SHP77 (cell line): Measurements from ENCODE around the gene RPS18.

Source experiments
- DNase-seq, 2 experiments: peaks; one replicate each; lab custom pipeline; 2025; lab: John Stamatoyannopoulos, UW

Gene RPS18

GRCh38 chr6:33289784-33290315 is 18.0 kb downstream of the RPS18 start:
- no peak for DNase-seq

GRCh38 chr6:33290459-33290858 is 18.6 kb downstream of the RPS18 start:
- no peak for DNase-seq

- DNase-seq, result no peak
These were observed 21.3 kb downstream of the RPS18 start for GRCh38 chr6:33292996-33293682.

- DNase-seq, result no peak
These were observed 22.4 kb downstream of the RPS18 start for GRCh38 chr6:33294086-33294823.

GRCh38 chr6:33295621-33296369 is 23.9 kb downstream of the RPS18 start:
- no peak for DNase-seq

- DNase-seq, result no peak
These were observed 25.0 kb downstream of the RPS18 start for GRCh38 chr6:33296797-33297405.

- DNase-seq, result no peak
These were observed 25.6 kb downstream of the RPS18 start for GRCh38 chr6:33297406-33297955.

GRCh38 chr6:33297956-33298772 is 26.3 kb downstream of the RPS18 start:
- DNase-seq, result peak in 1 of 2 experiments; percentile 36

GRCh38 chr6:33298773-33299236 is 26.9 kb downstream of the RPS18 start, which contains the start of gene RGL2:
Gene RGL2, minus strand, starts transcription at chr6:33298942. Its CDS starts 332 bp downstream, at chr6:33298610.
- DNase-seq, result peak in 1 of 2 experiments; percentile 49

GRCh38 chr6:33299237-33299944 is 27.5 kb downstream of the RPS18 start:
- peak; percentile 88 to 89 for DNase-seq

GRCh38 chr6:33301877-33302276 is 30.0 kb downstream of the RPS18 start:
- no peak for DNase-seq

GRCh38 chr6:33304216-33304615 is 32.3 kb downstream of the RPS18 start:
- no peak for DNase-seq

- no peak for DNase-seq
These were observed 33.2 kb downstream of the RPS18 start for GRCh38 chr6:33305052-33305451.

- no peak for DNase-seq
These were observed 34.5 kb downstream of the RPS18 start for GRCh38 chr6:33306356-33306755.

GRCh38 chr6:33312361-33313104 is 40.7 kb downstream of the RPS18 start:
- DNase-seq, result peak; percentile 46 to 64

- DNase-seq, result peak in 1 of 2 experiments; percentile 21
These were observed 41.3 kb downstream of the RPS18 start for GRCh38 chr6:33313105-33313708.

GRCh38 chr6:33313709-33314514 is 42.0 kb downstream of the RPS18 start, which contains the start of gene TAPBP:
Gene TAPBP, minus strand, starts transcription at chr6:33314078. Its CDS starts 37 bp downstream, at chr6:33314041.
- peak in 1 of 2 experiments; percentile 19 for DNase-seq

GRCh38 chr6:33314515-33314942 is 42.7 kb downstream of the RPS18 start:
- DNase-seq, result peak; percentile 37 to 47
